NAMALWA (cell line): ENCODE measurements around the gene TLR5.
"Not testable (repeated sequence)": the region's sequence is repeated elsewhere in the genome, so short reads cannot be mapped to it uniquely, and the experiment has no call there.

Experiments used
- DNase-seq: peaks from one replicate; pipeline ENCODE4 v3.0.0-alpha.2; 2015; ENCODE audit warnings: low spot score

Gene TLR5

GRCh38 chr1:223142795-223143536 lies at the start of gene TLR5:
TSS of gene TLR5 (minus strand) at chr1:223143248. CDS start at chr1:223113031, 30,217 bp downstream.
- peak; percentile 66 for DNase-seq

GRCh38 chr1:223189903-223190724 lies 47.1 kb upstream of the TLR5 start:
- DNase-seq: no peak

- no peak for DNase-seq
These were observed 46.5 kb upstream of the TLR5 start for GRCh38 chr1:223189525-223189902.

- no peak for DNase-seq
These were observed 45.7 kb upstream of the TLR5 start for GRCh38 chr1:223188618-223189356.

GRCh38 chr1:223186800-223187199 lies 43.8 kb upstream of the TLR5 start:
- DNase-seq: no peak

- no peak for DNase-seq
These were observed 40.3 kb upstream of the TLR5 start for GRCh38 chr1:223183268-223183862.

- DNase-seq: no peak
These were observed 37.8 kb upstream of the TLR5 start for GRCh38 chr1:223180731-223181321.

GRCh38 chr1:223179786-223180185 lies 36.7 kb upstream of the TLR5 start:
- DNase-seq: no peak

GRCh38 chr1:223179280-223179679 lies 36.2 kb upstream of the TLR5 start:
- DNase-seq: no peak

- DNase-seq: no peak
These were observed 34.6 kb upstream of the TLR5 start for GRCh38 chr1:223177681-223178080.

GRCh38 chr1:223176437-223176836 lies 33.4 kb upstream of the TLR5 start:
- no peak for DNase-seq

- no peak for DNase-seq
These were observed 32.6 kb upstream of the TLR5 start for GRCh38 chr1:223175633-223176032.

- no peak for DNase-seq
These were observed 32.0 kb upstream of the TLR5 start for GRCh38 chr1:223175032-223175431.

GRCh38 chr1:223169458-223169857 lies 26.4 kb upstream of the TLR5 start:
- not testable (repeated sequence) for DNase-seq

GRCh38 chr1:223161321-223161720 lies 18.3 kb upstream of the TLR5 start:
- DNase-seq: no peak

GRCh38 chr1:223156343-223156742 lies 13.3 kb upstream of the TLR5 start:
- no peak for DNase-seq

- DNase-seq: no peak
These were observed 12.1 kb upstream of the TLR5 start for GRCh38 chr1:223155153-223155552.

- DNase-seq: no peak
These were observed 10.4 kb upstream of the TLR5 start for GRCh38 chr1:223153177-223154119.

GRCh38 chr1:223152399-223152798 lies 9.4 kb upstream of the TLR5 start:
- no peak for DNase-seq

GRCh38 chr1:223150443-223150842 lies 7.4 kb upstream of the TLR5 start:
- DNase-seq: no peak

GRCh38 chr1:223147873-223148272 lies 4.8 kb upstream of the TLR5 start:
- DNase-seq: no peak
